GM12892 (cell line): Measurements from ENCODE around the gene KCNE1.

Experiments used
- POLR2A ChIP-seq: IDR thresholded peaks from 2 replicates; pipeline ENCODE4 v1.6.1; 2011; ENCODE audit warnings: low read depth, low read length, control low read depth
- POLR2AphosphoS5 ChIP-seq: IDR thresholded peaks from 2 replicates; pipeline ENCODE4 v1.6.1; 2011; ENCODE audit warnings: low read depth, low read length, control low read depth
- TAF1 ChIP-seq: IDR thresholded peaks from 2 replicates; pipeline ENCODE4 v1.6.1; 2011; ENCODE audit warnings: low read depth, mild to moderate bottlenecking, control low read depth, low read length, borderline replicate concordance

DNA sequence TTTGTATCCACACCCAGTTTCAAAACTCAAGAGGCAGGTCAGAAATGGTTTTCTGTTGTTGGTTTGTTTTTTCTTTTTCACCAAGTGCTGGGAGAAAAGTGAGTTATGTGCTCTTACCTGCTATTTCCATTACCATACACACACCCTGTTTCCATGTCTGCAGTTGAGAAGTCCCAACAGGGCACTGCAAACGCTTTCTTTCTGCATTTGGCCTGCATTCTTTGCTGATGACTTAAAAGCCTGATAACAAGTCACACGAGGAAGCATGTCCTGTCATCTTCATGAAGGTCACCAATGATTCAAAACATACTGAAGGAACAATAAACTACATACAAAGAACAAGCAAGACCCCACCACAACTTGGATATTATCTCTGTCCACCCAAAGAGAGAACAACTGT, 24.8 kb upstream of the KCNE1 start:
- TF ChIP-seq TAF1 (no peak), POLR2A (no peak), POLR2AphosphoS5 (no peak)
